Fibroblast of mammary gland (primary cell): Measurements from ENCODE around the gene MSI2.
A peak's percentile ranks its signal among the peaks of the same experiment; 100 is the strongest.

ENCODE experiments used
- DNase-seq: peaks from one replicate; pipeline ENCODE4 v3.0.0-alpha.2; 2010; ENCODE audit warnings: low read depth
- H3K4me3 ChIP-seq: 2 replicates; pipeline ENCODE4 v1.5.1; 2011; ENCODE audit warnings: low read depth, mild to moderate bottlenecking, low read length, moderate library complexity; ENCODE audit not compliant: control insufficient read depth
- CTCF ChIP-seq: conservative IDR thresholded peaks from 2 replicates; pipeline ENCODE4 v1.5.1; 2011; ENCODE audit warnings: low read depth, low read length, inconsistent platforms; ENCODE audit not compliant: control insufficient read depth, insufficient read depth

MSI2 gene

DNA sequence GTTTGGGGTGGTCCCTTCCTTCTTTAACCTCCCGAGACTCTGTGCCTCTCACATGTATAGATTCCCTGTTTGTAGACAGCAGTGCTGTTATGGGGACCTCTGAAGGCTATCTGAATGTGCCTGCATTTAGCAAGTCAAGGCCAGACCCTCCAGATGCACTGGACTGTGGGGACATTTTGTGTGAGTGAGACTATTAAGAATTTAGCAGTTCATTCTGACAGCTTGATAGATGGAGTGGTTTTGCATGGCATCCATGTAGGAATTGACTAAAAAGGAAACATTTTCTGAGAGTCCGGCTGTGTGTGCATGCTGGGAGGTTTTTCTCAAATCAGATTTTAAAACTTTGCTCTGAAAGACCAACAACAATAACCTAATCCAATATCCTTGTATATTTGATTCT, 226.3 kb downstream of the MSI2 start:
- H3K4me3 ChIP-seq: no peak overlapping the region
- TF ChIP-seq CTCF: no peak
- DNase-seq: no peak

GRCh38 chr17:57484081-57484666, 227.9 kb downstream of the MSI2 start:
- peak; percentile 27 for DNase-seq
- TF ChIP-seq CTCF: no peak
- H3K4me3 ChIP-seq: no peak overlapping the region

- no peak for DNase-seq
- no peak for TF ChIP-seq CTCF
- H3K4me3 ChIP-seq: no peak overlapping the region
Measured at GRCh38 chr17:57484826-57485565, 228.7 kb downstream of the MSI2 start.

DNA sequence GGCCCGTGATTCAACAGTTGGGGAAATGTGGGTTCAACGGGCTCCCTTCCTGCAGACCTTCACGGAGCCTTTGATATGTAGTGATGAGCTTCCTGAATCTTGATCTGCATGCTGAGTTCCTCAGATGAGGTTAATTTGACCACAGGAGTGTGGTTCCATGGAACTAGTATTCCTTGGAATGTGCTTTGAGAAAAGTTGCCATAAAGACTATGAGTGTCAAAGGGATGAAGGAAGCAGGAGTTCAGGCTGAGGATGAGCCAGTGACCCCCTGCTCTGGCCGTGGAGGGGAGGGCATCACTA, 229.2 kb downstream of the MSI2 start:
- no peak for TF ChIP-seq CTCF
- DNase-seq: no peak
- H3K4me3 ChIP-seq: no peak overlapping the region

DNA sequence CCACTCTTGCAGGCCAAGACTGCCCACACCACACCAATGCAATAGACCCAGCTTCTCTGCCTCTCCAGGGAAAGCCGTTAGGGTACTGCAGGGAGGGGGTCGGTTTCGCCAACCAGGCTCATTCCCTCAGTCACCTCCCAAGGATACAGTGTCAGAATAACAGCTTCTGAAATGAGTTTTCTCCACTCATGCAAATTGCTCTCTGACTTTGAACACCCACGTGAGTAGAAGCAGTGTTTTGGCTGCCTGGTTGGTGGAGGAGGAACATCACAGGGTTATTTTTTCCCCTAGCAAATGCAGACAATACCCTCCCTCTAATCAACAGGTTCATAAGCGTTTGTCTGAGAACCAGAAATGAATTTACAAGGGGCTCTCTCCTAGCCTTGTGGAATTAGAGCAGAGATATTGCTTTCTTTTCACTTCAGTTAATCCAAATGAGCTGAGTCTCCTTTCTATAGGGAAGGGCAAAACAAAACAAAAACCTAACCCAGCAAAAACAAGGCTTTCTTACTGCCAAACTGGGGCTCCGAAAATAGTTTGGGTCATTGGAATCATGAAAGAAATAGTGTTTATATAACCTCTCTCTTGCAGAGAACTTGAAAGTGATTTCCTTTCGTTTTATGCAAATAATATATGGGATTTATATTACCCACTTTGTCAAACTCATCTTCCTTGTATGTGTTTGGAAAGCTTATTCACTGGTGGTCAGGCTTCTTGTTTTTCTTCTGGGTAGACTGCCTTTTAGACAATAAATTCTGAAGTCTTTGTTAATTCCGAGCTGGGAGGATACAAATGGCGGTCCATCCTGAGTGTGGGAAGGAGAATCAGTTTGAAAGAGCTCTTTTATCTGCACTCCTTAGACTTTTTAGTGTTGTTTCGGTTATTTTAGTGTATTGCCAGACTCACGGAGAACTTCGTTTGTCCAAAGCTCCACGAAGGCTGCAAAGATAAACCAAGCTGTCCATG, 229.9 kb downstream of the MSI2 start:
- no peak for TF ChIP-seq CTCF
- no peak for DNase-seq
- H3K4me3 ChIP-seq: no peak overlapping the region

GRCh38 chr17:57486882-57487301, 230.6 kb downstream of the MSI2 start:
- H3K4me3 ChIP-seq: no peak overlapping the region
- no peak for DNase-seq
- TF ChIP-seq CTCF: no peak
